HCT116 (cell line): ENCODE data around the gene AKAP13. TPM values are rescaled to one million over a fixed set of nuclear protein-coding genes. Genes with fewer than 3 reads are reported as not detected.
"Not testable (repeated sequence)": the region's sequence is repeated elsewhere in the genome, so short reads cannot be mapped to it uniquely, and the experiment has no call there.

ENCODE experiments used
- ATAC-seq: fragments of 200-7000 bp; cut with Tn5 transposase; 2 replicates; pipeline ENCODE4 v1.9.1; 2020; ENCODE audit warnings: mild to moderate bottlenecking, moderate library complexity
- BruUV-seq: library from RNA; stranded (reverse); fragments of 400-500 nt; replicated peaks from 2 replicates; lab custom pipeline; 2021; lab: Mats Ljungman, UMichigan
- CTCF ChIA-PET: fragments of 300-600 bp; sonication (Branson Sonifier 250); formaldehyde crosslinking; loops from one replicate; lab custom pipeline; 2021; ENCODE audit warnings: antibody characterized with exemption; lab: Charles Lee
- POLR2A ChIA-PET: fragments of 300-600, 350-600 bp; sonication (Branson Sonifier 250); formaldehyde crosslinking; loops from one replicate; lab custom pipeline; 2021; ENCODE audit warnings: antibody characterized with exemption; lab: Charles Lee
- RAD21 ChIA-PET, 2 experiments: fragments of 300-600 bp; sonication (Branson Sonifier 250); formaldehyde crosslinking; loops; one replicate each; lab custom pipeline; 2023; ENCODE audit warnings: low total read pairs in 2 of 2; ENCODE audit not compliant: uncharacterized antibody in 2 of 2, unreplicated experiment in 2 of 2, low non-redundant PET in 1 of 2; lab: Charles Lee
- DNase-seq: peaks from one replicate; pipeline ENCODE4 v3.0.0-alpha.2; 2010; ENCODE audit warnings: low read depth, low spot score
- H2AFZ ChIP-seq: fragments of 200-600 bp; shearing (Covaris generic), sonication (generic); 2 replicates; pipeline ENCODE4 v1.6.1; 2017; ENCODE audit warnings: low read depth, mixed run types, mixed read lengths, antibody characterized with exemption, low read length; ENCODE audit not compliant: poor library complexity, severe bottlenecking
- H3K27ac ChIP-seq: 2 replicates; pipeline ENCODE4 v1.5.1; 2012; ENCODE audit warnings: low read depth, low read length
- H3K27me3 ChIP-seq: fragments of 200-600 bp; sonication (generic); 2 replicates; pipeline ENCODE4 v1.6.1; 2016; ENCODE audit warnings: mixed run types, low read length, mixed read lengths; ENCODE audit not compliant: insufficient read depth
- H3K36me3 ChIP-seq, 2 experiments: fragments of 200-500 bp in 1 of 2; fragments of 200-600 bp in 1 of 2; sonication (Bioruptor generic) in 1 of 2; sonication (generic) in 1 of 2; 2 replicates each; pipeline versions ENCODE4 v1.5.1 to v1.6.1; 2014 to 2016; ENCODE audit warnings: low read length in 2 of 2, inconsistent platforms in 1 of 2, mixed read lengths in 1 of 2, mixed run types in 1 of 2; ENCODE audit not compliant: insufficient read depth in 2 of 2, control insufficient read depth in 1 of 2
- H3K4me1 ChIP-seq, 2 experiments: fragments of 200-600 bp in 1 of 2; sonication (generic) in 1 of 2; 2 replicates each; pipeline versions ENCODE4 v1.5.1 to v1.6.1; 2012 to 2017; ENCODE audit warnings: low read length in 2 of 2, inconsistent platforms in 1 of 2, mild to moderate bottlenecking in 1 of 2, mixed read lengths in 1 of 2, mixed run types in 1 of 2, moderate library complexity in 1 of 2; ENCODE audit not compliant: insufficient read depth in 2 of 2, control insufficient read depth in 1 of 2
- H3K4me2 ChIP-seq: fragments of 200-600 bp; sonication (generic); 2 replicates; pipeline ENCODE4 v1.6.1; 2017; ENCODE audit warnings: mixed run types, low read length, mixed read lengths
- H3K4me3 ChIP-seq, 2 experiments: fragments of 200-600 bp in 1 of 2; sonication (generic) in 1 of 2; replicated peaks in 1 of 2; 2 replicates each; pipeline ENCODE4 v1.5.1; 2011 to 2016; ENCODE audit warnings: low read length in 2 of 2, control low read depth in 1 of 2, low read depth in 1 of 2, mild to moderate bottlenecking in 1 of 2, mixed read lengths in 1 of 2, mixed run types in 1 of 2
- H3K79me2 ChIP-seq: fragments of 200-600 bp; sonication (generic); 2 replicates; pipeline ENCODE4 v1.6.1; 2017; ENCODE audit warnings: mild to moderate bottlenecking, mixed run types, low read length, moderate library complexity, mixed read lengths; ENCODE audit not compliant: insufficient read depth
- H3K9ac ChIP-seq: fragments of 200-600 bp; sonication (generic); 2 replicates; pipeline ENCODE4 v1.6.1; 2016; ENCODE audit warnings: low read length, mixed read lengths
- H3K9me2 ChIP-seq: fragments of 200-600 bp; sonication (generic), shearing (Covaris generic); 2 replicates; pipeline ENCODE4 v1.6.1; 2017; ENCODE audit warnings: mixed run types, mild to moderate bottlenecking, moderate library complexity; ENCODE audit not compliant: insufficient read depth
- H3K9me3 ChIP-seq, 2 experiments: fragments of 200-500 bp in 1 of 2; fragments of 200-600 bp in 1 of 2; sonication (Bioruptor generic) in 1 of 2; sonication (generic) in 1 of 2; 2 replicates each; pipeline ENCODE4 v1.6.1; 2014 to 2017; ENCODE audit warnings: low read length in 2 of 2, mixed read lengths in 2 of 2, inconsistent platforms in 1 of 2, low read depth in 1 of 2, mild to moderate bottlenecking in 1 of 2, mixed run types in 1 of 2, moderate library complexity in 1 of 2; ENCODE audit not compliant: control insufficient read depth in 1 of 2, insufficient read depth in 1 of 2
- H4K20me1 ChIP-seq: fragments of 200-600 bp; sonication (generic), shearing (Covaris generic); 2 replicates; pipeline ENCODE4 v1.6.1; 2017; ENCODE audit warnings: mixed run types, mild to moderate bottlenecking, moderate library complexity; ENCODE audit not compliant: insufficient read depth
- CBX3 ChIP-seq: IDR thresholded peaks from 2 replicates; pipeline ENCODE4 v1.6.1; 2012; ENCODE audit warnings: low read depth
- CEBPB ChIP-seq: IDR thresholded peaks from 2 replicates; pipeline ENCODE4 v1.6.1; 2012; ENCODE audit warnings: low read depth
- EZH2 ChIP-seq: fragments of 200-600 bp; sonication (generic); IDR thresholded peaks from 2 replicates; pipeline ENCODE4 v1.6.1; 2017; ENCODE audit warnings: antibody characterized with exemption, mixed run types
- POLR2A ChIP-seq: IDR thresholded peaks from 2 replicates; pipeline ENCODE4 v1.7.0; 2011; ENCODE audit warnings: borderline replicate concordance; ENCODE audit not compliant: insufficient read depth, insufficient read length; ENCODE audit errors: extremely low read depth
- POLR2AphosphoS5 ChIP-seq: IDR thresholded peaks from 2 replicates; pipeline ENCODE4 v1.6.1; 2011; ENCODE audit warnings: mild to moderate bottlenecking, low read depth, low read length, moderate library complexity
- RAD21 ChIP-seq: IDR thresholded peaks from 2 replicates; pipeline ENCODE4 v1.6.1; 2012; ENCODE audit warnings: low read depth, mild to moderate bottlenecking
- SIN3A ChIP-seq: IDR thresholded peaks from 2 replicates; pipeline ENCODE4 v1.6.1; 2012; ENCODE audit warnings: low read depth
- SP1 ChIP-seq: IDR thresholded peaks from 2 replicates; pipeline ENCODE4 v1.6.1; 2012; ENCODE audit warnings: low read depth
- TCF7L2 ChIP-seq: IDR thresholded peaks from 2 replicates; pipeline ENCODE4 v1.7.0; 2011; ENCODE audit warnings: borderline replicate concordance, inconsistent platforms; ENCODE audit not compliant: insufficient read depth, insufficient read length; ENCODE audit errors: extremely low read depth
- YY1 ChIP-seq: IDR thresholded peaks from 2 replicates; pipeline ENCODE4 v1.6.1; 2011; ENCODE audit warnings: low read length, low read depth, moderate library complexity, mild to moderate bottlenecking; ENCODE audit not compliant: insufficient replicate concordance; ENCODE audit errors: extremely low read depth
- ZNF274 ChIP-seq: fragments of 200-500 bp; sonication (Bioruptor generic); IDR thresholded peaks from 2 replicates; pipeline ENCODE4 v1.6.1; 2014; ENCODE audit warnings: mild to moderate bottlenecking, low read depth, low read length, inconsistent platforms
- intact Hi-C: fragments of 100-400 bp; cut with micrococcal nuclease; formaldehyde crosslinking; loops from 2 replicates; pipeline ENCODE4 v1.10.0; 2022
- total RNA-seq: library from RNA; stranded (reverse); gene quantifications from one replicate; pipeline ENCODE4 v1.2.1, GENCODE V29; 2021; ENCODE audit not compliant: unreplicated experiment
- TF ChIP-seq, protein P1 (sequence below): IDR thresholded peaks from 2 replicates; pipeline ENCODE4 v1.6.1; 2012
- TF ChIP-seq, protein P2 (sequence below), 3 experiments: fragments of 200-600 bp in 1 of 3; sonication (generic) in 1 of 3; IDR thresholded peaks in 2 of 3; conservative IDR thresholded peaks in 1 of 3; 2 replicates each; pipeline ENCODE4 v1.5.1; 2012 to 2017; ENCODE audit warnings: low read depth in 2 of 3, low read length in 2 of 3, antibody characterized with exemption in 1 of 3, borderline replicate concordance in 1 of 3, control low read depth in 1 of 3, mild to moderate bottlenecking in 1 of 3, mixed read lengths in 1 of 3, mixed run types in 1 of 3, moderate library complexity in 1 of 3; ENCODE audit not compliant: insufficient read depth in 1 of 3
- TF ChIP-seq, protein P3 (sequence below): IDR thresholded peaks from 2 replicates; pipeline ENCODE4 v1.6.1; 2011; ENCODE audit warnings: mild to moderate bottlenecking, low read length, moderate library complexity; ENCODE audit not compliant: insufficient replicate concordance; ENCODE audit errors: extremely low read depth

The AKAP13 gene
- total RNA-seq, 1 experiment from 2014 or later = 43.1 TPM

DNA sequence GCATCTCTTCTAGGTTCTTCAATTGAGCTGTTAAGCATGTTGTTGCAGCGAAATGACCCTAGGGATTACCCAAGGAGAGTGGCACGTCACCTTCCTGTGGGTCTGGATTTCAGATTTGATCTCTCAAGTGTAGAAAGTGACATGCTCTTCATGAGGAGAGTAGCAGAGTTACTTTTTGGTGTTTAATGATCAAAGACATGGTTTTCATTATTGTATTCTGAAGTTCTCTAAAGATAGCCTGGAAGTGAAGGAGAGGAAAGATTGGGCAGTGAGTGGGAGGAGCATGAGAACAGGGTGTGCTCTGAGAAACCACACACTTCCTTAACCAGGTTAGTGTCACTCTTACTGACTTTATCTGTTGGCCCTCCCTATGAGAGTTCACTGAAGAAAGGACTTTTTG is 153.6 kb downstream of the AKAP13 start:
- H4K20me1 ChIP-seq = no peaks in the 10 kb centered on the region
- no TSS peak for BruUV-seq
- ChIA-PET RAD21 (no interaction called here), CTCF (no interaction called here), POLR2A (no interaction called here)
- H3K9ac ChIP-seq = no peak overlapping the region
- H3K4me3 ChIP-seq = no peak overlapping the region
- H3K27me3 ChIP-seq = no peaks in the 10 kb centered on the region
- H3K36me3 ChIP-seq = peaks cover 2 to 5% of the 10 kb centered on the region in 2 experiments; a peak in 1 of 4 replicates
- no peaks in the 10 kb centered on the region for H3K9me3 ChIP-seq
- no peak for DNase-seq
- H3K79me2 ChIP-seq = no peaks in the 10 kb centered on the region
- no peaks in the 10 kb centered on the region for H3K9me2 ChIP-seq
- TF ChIP-seq CBX3 (no peak), CEBPB (no peak), SP1 (no peak), TCF7L2 (no peak), EZH2 (no peak), RAD21 (no peak), YY1 (no peak), POLR2A (no peak), ZNF274 (no peak), POLR2AphosphoS5 (no peak), SIN3A (no peak)
- TF ChIP-seq, protein P1, sequence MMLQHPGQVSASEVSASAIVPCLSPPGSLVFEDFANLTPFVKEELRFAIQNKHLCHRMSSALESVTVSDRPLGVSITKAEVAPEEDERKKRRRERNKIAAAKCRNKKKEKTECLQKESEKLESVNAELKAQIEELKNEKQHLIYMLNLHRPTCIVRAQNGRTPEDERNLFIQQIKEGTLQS = no peak
- TF ChIP-seq, protein P2, sequence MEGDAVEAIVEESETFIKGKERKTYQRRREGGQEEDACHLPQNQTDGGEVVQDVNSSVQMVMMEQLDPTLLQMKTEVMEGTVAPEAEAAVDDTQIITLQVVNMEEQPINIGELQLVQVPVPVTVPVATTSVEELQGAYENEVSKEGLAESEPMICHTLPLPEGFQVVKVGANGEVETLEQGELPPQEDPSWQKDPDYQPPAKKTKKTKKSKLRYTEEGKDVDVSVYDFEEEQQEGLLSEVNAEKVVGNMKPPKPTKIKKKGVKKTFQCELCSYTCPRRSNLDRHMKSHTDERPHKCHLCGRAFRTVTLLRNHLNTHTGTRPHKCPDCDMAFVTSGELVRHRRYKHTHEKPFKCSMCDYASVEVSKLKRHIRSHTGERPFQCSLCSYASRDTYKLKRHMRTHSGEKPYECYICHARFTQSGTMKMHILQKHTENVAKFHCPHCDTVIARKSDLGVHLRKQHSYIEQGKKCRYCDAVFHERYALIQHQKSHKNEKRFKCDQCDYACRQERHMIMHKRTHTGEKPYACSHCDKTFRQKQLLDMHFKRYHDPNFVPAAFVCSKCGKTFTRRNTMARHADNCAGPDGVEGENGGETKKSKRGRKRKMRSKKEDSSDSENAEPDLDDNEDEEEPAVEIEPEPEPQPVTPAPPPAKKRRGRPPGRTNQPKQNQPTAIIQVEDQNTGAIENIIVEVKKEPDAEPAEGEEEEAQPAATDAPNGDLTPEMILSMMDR (IDR thresholded peaks at IDR 0.05 in 2 of 3, conservative IDR thresholded peaks at IDR 0.05 in 1 of 3; ENCODE audit: borderline replicate concordance in 1 of 3, insufficient read depth in 1 of 3, low read depth in 2 of 3, low read length in 2 of 3) = no peak
- TF ChIP-seq, protein P3, sequence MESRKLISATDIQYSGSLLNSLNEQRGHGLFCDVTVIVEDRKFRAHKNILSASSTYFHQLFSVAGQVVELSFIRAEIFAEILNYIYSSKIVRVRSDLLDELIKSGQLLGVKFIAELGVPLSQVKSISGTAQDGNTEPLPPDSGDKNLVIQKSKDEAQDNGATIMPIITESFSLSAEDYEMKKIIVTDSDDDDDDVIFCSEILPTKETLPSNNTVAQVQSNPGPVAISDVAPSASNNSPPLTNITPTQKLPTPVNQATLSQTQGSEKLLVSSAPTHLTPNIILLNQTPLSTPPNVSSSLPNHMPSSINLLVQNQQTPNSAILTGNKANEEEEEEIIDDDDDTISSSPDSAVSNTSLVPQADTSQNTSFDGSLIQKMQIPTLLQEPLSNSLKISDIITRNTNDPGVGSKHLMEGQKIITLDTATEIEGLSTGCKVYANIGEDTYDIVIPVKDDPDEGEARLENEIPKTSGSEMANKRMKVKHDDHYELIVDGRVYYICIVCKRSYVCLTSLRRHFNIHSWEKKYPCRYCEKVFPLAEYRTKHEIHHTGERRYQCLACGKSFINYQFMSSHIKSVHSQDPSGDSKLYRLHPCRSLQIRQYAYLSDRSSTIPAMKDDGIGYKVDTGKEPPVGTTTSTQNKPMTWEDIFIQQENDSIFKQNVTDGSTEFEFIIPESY = no peak
- no peak overlapping the region for H3K27ac ChIP-seq
- no peak for ATAC-seq
- H3K4me1 ChIP-seq = no peaks in the 10 kb centered on the region
- H3K4me2 ChIP-seq = no peak overlapping the region
- H2AFZ ChIP-seq = no peak overlapping the region
- intact Hi-C loops = no loop called here

DNA sequence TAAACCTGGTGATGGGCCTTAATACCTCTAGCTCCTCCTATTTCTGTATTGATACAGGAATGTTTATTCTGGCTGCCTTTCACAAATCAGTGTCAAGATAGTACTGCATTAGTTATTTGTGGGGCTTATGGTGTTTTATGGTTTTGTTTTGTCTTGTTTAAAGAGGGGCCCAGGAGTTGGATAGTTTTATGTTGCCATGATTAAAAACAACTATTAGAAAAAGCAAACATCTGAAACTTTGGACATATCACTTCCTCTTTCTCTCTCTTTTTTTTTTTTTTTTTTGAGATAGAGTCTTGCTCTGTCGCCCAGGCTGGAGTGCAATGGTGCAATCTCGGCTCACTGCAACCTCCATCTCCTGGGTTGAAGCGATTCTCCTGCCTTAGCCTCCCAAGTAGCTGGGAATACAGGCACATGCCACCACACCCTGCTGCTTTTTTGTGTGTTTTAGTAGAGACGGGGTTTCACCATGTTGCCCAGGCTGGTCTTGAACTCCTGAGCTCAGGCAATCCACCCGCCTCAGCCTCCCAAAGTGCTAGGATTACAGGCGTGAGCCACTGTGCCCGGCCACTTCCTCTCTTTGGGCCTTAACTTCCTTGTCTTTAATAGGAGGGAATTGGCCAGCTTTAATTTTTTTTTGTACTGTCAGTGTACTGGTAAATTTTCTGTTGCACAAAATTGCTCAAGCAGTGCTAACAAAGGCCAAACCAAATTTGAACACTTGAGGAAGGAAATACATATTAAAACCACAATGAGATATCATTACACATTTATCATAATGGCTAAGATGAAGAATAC is 155.3 kb downstream of the AKAP13 start:
- RAD21 ChIA-PET, H3K9ac ChIP-seq, H3K79me2 ChIP-seq, H3K9me3 ChIP-seq, DNase-seq, POLR2A ChIA-PET, BruUV-seq, H4K20me1 ChIP-seq, H3K4me3 ChIP-seq, H3K9me2 ChIP-seq, H3K36me3 ChIP-seq, CTCF ChIA-PET, H3K27ac ChIP-seq, intact Hi-C loops, H3K27me3 ChIP-seq, ATAC-seq, H3K4me2 ChIP-seq, H2AFZ ChIP-seq, H3K4me1 ChIP-seq: not testable (repeated sequence)
